HG03066 (cell line): ENCODE data around the gene SMARCAL1.

ENCODE experiments used
- ATAC-seq: cut with Tn5 transposase; IDR thresholded peaks from one replicate; pipeline ENCODE4 v1.9.1; 2021; ENCODE audit warnings: low read depth; ENCODE audit not compliant: unreplicated experiment

Gene SMARCAL1

GRCh38 chr2:216467845-216468244 lies 55.6 kb downstream of the SMARCAL1 start:
- ATAC-seq, result no peak

DNA sequence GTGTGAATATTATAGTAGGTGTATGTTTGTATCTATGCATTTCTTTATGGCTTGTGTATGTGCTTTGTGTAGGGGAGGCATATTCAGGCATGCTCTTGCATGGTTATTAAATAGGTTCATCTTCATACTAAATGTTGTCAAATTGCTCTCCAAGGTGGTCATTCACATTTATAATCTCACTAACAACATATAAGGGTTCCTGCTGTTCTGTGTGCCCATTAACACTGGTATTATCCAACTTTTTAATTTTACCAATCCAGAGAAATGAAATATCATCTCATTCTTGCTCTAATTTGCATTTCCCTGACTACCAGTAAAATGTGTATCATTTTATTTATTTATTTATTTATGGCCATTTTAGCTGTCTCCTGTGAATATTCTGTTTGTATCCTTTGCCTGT lies 57.4 kb downstream of the SMARCAL1 start:
- no peak for ATAC-seq

DNA sequence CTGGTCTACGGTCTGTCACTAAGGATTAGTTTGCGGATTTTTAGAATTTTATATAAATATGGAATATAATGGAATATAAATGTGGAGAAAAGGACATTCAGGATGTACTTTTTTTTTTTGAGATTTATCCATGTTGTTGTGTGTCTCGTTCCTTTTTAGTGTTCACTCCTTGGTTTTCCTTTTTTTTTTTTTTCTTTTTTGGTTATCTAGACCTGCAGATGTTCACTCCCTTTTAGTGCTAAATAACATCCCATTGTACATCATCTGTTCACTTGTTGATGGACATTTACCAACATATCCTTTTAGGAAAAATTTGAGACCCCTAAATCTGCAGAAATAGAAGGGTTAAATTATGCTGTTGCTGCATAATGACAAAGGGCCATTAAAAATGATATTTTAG lies 60.9 kb downstream of the SMARCAL1 start:
- ATAC-seq, result no peak

GRCh38 chr2:216474925-216475670 lies 62.8 kb downstream of the SMARCAL1 start:
- ATAC-seq, result peak; percentile 67

- no peak for ATAC-seq
Observed at GRCh38 chr2:216475767-216476166, 63.5 kb downstream of the SMARCAL1 start.

GRCh38 chr2:216477283-216478035 lies 65.2 kb downstream of the SMARCAL1 start:
- no peak for ATAC-seq

DNA sequence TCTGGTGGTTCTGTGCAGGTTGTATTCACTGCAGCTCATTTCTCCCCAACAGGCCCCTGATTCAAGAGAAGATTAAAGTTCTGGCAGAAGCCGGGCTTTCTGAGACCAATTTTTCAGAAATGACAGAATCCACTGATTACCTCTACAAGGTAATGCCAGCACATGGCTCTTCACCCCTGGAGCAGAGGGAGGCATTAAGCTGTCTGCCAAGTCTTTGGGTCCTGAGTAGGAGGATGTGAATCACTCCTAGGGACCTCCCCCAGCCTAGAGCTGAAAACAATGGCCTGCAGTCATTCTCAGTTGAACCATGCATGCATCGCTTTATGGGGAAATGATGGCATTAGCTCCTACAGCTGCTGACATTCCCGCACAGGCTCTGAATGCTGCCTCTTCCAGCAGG lies 65.9 kb downstream of the SMARCAL1 start:
- ATAC-seq, result no peak

- no peak for ATAC-seq
Observed at GRCh38 chr2:216478791-216479190, 66.5 kb downstream of the SMARCAL1 start.

GRCh38 chr2:216480221-216480620 lies 67.9 kb downstream of the SMARCAL1 start:
- ATAC-seq, result no peak

GRCh38 chr2:216482640-216483039 lies 70.4 kb downstream of the SMARCAL1 start:
- ATAC-seq, result no peak

GRCh38 chr2:216485237-216485636 lies 73.0 kb downstream of the SMARCAL1 start:
- no peak for ATAC-seq

DNA sequence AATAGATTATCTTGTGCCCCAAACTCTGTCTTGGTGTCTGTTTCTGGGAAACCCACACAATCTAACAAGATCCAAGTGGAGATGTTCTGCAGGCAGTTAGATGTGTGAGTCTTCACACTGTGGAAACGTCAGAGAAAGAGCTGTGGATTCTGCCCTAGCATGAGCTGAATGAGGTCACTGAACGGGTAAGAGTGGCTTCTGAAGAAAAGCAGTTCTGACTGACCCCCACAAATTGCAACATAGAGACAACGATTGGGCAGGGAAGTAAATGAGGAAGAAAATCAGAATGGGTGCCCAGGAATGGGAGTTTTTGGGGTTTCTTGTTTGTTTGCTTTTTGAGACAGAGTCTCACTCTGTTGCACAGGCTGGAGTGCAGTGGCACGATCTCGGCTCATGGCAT lies 73.5 kb downstream of the SMARCAL1 start:
- ATAC-seq, result no peak

- ATAC-seq, result no peak
Observed at GRCh38 chr2:216486271-216486670, 74.0 kb downstream of the SMARCAL1 start.

DNA sequence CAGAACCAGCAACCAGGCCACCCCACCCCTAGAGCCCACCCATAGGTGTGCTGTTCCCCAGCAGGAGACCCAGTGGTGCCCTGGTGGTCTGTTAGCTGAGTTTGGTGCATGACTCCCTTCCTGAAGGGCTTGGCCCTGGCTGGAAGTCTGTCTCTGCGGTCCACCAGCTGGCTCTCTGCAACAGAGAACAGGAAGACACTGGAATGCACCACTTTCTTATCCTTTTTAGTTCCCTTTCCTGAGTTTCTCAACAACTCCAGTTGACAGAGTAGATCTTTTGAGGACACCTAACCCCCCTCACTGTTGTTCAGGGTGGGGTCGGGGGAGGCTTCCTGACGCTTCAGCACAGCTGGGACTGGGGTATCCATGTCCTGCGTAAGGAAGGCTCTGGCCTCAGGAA lies 74.4 kb downstream of the SMARCAL1 start:
- no peak for ATAC-seq

DNA sequence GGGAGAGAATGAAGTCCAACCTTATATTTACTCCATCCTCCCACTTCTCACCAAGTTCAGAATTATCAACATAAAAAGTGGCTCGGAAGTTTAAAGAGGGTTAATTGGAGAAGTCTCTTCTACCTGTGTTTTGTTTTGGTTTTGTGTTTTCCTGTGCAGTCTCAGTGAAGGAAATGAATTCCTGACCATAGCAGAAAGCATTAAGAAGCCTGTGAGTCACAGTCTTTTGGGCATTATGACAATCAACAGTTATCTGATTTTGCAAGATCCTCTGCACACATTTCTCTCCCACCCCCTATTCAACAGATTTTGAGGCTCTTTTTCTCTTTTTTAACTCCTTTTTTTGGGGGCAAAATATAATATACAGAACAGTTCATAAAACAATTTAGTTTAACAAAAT lies 77.8 kb downstream of the SMARCAL1 start:
- no peak for ATAC-seq

- peak; percentile 80 for ATAC-seq
Observed at GRCh38 chr2:216491793-216492596, 79.7 kb downstream of the SMARCAL1 start.

DNA sequence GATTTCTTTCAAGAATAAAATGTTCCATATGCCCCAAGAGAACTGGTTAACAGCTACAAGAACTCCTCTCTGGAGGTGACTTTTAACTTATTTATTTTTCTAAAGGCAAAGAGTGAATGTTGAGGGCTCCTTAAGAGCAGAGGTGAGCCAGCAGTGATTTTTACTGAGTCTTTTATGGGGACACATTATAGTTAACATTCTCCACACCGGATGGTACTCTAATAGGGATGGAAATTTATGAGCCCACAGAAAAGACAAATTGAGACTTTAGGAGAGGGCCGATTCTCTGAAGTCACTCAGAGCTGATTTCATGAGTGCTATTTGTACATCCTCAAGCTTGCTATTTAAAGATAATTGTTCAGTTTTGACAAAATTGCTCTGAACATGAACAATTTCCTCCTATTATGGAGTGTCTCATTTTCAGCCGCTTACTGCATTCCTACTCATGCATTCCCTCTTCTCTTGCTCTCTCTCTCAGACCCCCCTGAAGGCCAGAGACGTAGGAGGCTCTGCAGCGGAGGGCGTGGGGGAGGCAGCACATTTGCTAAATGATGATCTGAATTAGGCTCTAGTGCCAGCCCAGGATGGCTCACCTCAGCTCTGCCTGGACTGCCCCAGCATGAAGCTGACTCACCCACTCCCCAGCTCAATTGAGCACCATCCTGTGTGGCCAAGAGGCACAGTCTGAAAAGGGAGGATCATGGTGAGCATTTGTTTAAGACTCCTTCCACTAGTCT lies 80.5 kb downstream of the SMARCAL1 start:
- no peak for ATAC-seq

DNA sequence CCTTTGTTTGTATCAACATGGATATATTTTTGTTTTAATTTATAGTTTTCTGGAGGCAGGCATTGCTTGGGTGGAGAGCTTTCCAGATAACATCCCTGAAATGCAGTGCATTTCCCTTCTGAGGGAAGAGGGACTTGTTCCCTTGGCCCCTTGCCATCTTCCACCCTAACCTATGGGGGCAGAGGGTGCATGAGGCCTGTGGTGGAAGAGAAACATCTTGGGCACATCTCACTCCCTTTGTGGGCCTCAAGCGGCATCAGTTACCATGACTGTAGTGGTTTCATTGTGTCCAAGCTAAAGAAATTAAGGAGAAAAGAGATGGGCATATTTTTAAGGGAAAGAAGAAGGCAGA lies 81.0 kb downstream of the SMARCAL1 start:
- no peak for ATAC-seq

DNA sequence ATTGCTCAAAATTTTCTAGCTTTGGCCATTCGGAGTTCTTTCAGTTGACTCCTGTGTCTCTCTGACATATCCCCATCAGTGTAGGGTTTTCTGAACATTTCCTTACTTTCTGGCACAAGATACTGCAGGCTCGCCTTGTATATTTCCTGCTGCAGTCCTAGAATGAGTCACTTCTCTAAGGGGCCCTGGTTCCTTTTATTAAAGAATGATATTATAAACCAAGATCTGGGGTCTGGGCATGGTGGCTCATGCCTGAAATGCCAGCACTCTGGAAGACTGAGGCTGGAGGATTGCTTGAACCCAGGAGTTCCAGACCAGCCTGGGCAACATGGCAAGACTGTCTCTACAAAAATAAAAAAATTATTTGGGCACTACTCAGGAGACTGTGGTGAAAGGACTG lies 83.4 kb downstream of the SMARCAL1 start:
- ATAC-seq, result no peak

DNA sequence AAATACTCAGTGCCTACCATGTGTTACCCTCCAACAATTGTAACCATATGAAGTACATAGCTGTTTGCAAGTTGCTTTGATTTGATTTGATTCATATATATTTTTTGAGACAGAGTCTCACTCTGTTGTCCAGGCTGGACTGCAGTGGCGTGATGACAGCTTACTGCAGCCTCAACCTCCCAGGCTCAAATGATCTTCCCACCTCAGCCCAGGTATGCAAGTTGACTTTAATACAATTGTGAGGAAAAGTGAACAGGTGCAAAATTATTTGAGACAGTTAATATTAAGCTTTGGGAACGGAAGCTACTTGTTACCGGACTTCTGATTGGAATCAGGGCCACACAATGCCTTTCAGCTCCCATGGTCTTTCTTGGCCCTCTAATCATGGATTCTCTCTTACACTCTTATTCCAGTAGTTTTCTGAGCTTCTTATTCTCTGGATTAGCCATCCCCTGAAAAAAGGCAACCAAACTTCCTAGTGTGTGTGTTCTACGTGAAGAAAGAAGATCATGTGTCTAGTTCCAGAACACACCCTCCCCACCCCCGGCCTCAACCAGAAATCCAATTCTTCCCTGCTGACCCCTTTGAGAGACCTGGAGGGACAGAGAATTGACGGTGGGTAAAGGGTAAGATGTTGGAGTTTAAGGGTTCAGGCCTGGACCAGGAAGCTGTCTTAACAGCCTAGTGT lies 85.2 kb downstream of the SMARCAL1 start:
- ATAC-seq, result no peak
